HCT116 (cell line): ENCODE results near the gene IPO11.

ENCODE experiments used
- ELF1 ChIP-seq: IDR thresholded peaks from 2 replicates; pipeline ENCODE4 v1.6.1; 2012; ENCODE audit warnings: low read depth, borderline replicate concordance
- EZH2 ChIP-seq: fragments of 200-600 bp; sonication (generic); IDR thresholded peaks from 2 replicates; pipeline ENCODE4 v1.6.1; 2017; ENCODE audit warnings: antibody characterized with exemption, mixed run types
- EZH2phosphoT487 ChIP-seq: fragments of 200-600 bp; IDR thresholded peaks from 2 replicates; pipeline ENCODE4 v1.6.1; 2018; ENCODE audit warnings: antibody characterized with exemption, borderline replicate concordance
- RAD21 ChIP-seq: IDR thresholded peaks from 2 replicates; pipeline ENCODE4 v1.6.1; 2012; ENCODE audit warnings: low read depth, mild to moderate bottlenecking
- ZNF274 ChIP-seq: fragments of 200-500 bp; sonication (Bioruptor generic); IDR thresholded peaks from 2 replicates; pipeline ENCODE4 v1.6.1; 2014; ENCODE audit warnings: mild to moderate bottlenecking, low read depth, low read length, inconsistent platforms
- TF ChIP-seq, protein P1 (sequence below), 3 experiments: fragments of 200-600 bp in 1 of 3; sonication (generic) in 1 of 3; IDR thresholded peaks in 2 of 3; conservative IDR thresholded peaks in 1 of 3; 2 replicates each; pipeline ENCODE4 v1.5.1; 2012 to 2017; ENCODE audit warnings: low read depth in 2 of 3, low read length in 2 of 3, antibody characterized with exemption in 1 of 3, borderline replicate concordance in 1 of 3, control low read depth in 1 of 3, mild to moderate bottlenecking in 1 of 3, mixed read lengths in 1 of 3, mixed run types in 1 of 3, moderate library complexity in 1 of 3; ENCODE audit not compliant: insufficient read depth in 1 of 3
- TF ChIP-seq, protein P2 (sequence below): IDR thresholded peaks from 2 replicates; pipeline ENCODE4 v1.6.1; 2012

DNA sequence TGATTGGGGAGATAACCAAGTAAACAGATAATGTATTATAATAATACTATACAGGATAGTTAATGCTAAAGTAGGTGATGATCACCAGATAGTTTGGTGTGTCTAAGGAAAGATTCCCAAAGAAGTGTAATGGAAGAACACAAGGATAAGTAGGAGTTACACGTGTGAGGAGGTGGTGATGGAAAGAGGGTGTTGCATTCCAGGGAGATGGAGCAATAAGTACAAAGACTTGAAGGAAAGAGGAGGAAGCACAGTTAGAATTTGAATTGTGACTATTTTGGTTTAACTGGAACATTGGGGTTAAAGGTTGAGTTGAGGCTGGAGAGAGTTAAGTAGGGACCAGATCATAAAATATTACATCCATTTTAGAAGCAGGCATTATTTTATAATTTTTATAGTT is 76.9 kb downstream of the IPO11 start:
- TF ChIP-seq, protein P1, sequence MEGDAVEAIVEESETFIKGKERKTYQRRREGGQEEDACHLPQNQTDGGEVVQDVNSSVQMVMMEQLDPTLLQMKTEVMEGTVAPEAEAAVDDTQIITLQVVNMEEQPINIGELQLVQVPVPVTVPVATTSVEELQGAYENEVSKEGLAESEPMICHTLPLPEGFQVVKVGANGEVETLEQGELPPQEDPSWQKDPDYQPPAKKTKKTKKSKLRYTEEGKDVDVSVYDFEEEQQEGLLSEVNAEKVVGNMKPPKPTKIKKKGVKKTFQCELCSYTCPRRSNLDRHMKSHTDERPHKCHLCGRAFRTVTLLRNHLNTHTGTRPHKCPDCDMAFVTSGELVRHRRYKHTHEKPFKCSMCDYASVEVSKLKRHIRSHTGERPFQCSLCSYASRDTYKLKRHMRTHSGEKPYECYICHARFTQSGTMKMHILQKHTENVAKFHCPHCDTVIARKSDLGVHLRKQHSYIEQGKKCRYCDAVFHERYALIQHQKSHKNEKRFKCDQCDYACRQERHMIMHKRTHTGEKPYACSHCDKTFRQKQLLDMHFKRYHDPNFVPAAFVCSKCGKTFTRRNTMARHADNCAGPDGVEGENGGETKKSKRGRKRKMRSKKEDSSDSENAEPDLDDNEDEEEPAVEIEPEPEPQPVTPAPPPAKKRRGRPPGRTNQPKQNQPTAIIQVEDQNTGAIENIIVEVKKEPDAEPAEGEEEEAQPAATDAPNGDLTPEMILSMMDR (IDR thresholded peaks at IDR 0.05 in 2 of 3, conservative IDR thresholded peaks at IDR 0.05 in 1 of 3; ENCODE audit: borderline replicate concordance in 1 of 3, insufficient read depth in 1 of 3, low read depth in 2 of 3, low read length in 2 of 3) = no peak
- no peak for TF ChIP-seq ZNF274
- no peak for TF ChIP-seq RAD21
- no peak for TF ChIP-seq EZH2
- no peak for TF ChIP-seq EZH2phosphoT487
- TF ChIP-seq, protein P2, sequence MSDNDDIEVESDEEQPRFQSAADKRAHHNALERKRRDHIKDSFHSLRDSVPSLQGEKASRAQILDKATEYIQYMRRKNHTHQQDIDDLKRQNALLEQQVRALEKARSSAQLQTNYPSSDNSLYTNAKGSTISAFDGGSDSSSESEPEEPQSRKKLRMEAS = no peak
- TF ChIP-seq ELF1 = no peak
